Astrocyte (in vitro differentiated cells and primary cell): ENCODE results near the gene MGP. TPM values are rescaled to one million over a fixed set of nuclear protein-coding genes. Genes with fewer than 3 reads are reported as not detected.
A peak's percentile ranks its signal among the peaks of the same experiment; 100 is the strongest.

ENCODE experiments used
- DNase-seq: peaks from one replicate; pipeline ENCODE4 v3.0.0-alpha.2; 2010; ENCODE audit warnings: low read depth
- FAIRE-seq: peaks from 2 replicates; lab custom pipeline; 2011; peaks lifted over from hg19 to GRCh38; lab: Jason Lieb, UNC
- H2AFZ ChIP-seq: 2 replicates; pipeline ENCODE4 v1.6.0; 2012; ENCODE audit warnings: low read depth, low read length, inconsistent platforms
- H3K27ac ChIP-seq: 2 replicates; pipeline ENCODE4 v1.5.1; 2011; ENCODE audit warnings: low read depth, low read length, inconsistent platforms
- H3K27me3 ChIP-seq: 2 replicates; pipeline ENCODE4 v1.6.0; 2011; ENCODE audit warnings: low read length, inconsistent platforms; ENCODE audit not compliant: insufficient read depth
- H3K36me3 ChIP-seq: 2 replicates; pipeline ENCODE4 v1.5.1; 2011; ENCODE audit warnings: low read length, inconsistent platforms; ENCODE audit not compliant: insufficient read depth
- H3K4me1 ChIP-seq: 2 replicates; pipeline ENCODE4 v1.5.1; 2011; ENCODE audit warnings: low read length, inconsistent platforms; ENCODE audit not compliant: insufficient read depth
- H3K4me2 ChIP-seq: 2 replicates; pipeline ENCODE4 v1.6.0; 2012; ENCODE audit warnings: low read length, inconsistent platforms
- H3K4me3 ChIP-seq: 2 replicates; pipeline ENCODE4 v1.5.1; 2011; ENCODE audit warnings: low read depth, mild to moderate bottlenecking, low read length, inconsistent platforms; ENCODE audit not compliant: insufficient read depth
- H3K79me2 ChIP-seq: 2 replicates; pipeline ENCODE4 v1.6.0; 2012; ENCODE audit warnings: mild to moderate bottlenecking, low read length, inconsistent platforms; ENCODE audit not compliant: insufficient read depth
- H3K9ac ChIP-seq: 2 replicates; pipeline ENCODE4 v1.6.0; 2012; ENCODE audit warnings: mild to moderate bottlenecking, low read length, inconsistent platforms
- H3K9me3 ChIP-seq: 2 replicates; pipeline ENCODE4 v1.5.1; 2012; ENCODE audit warnings: low read depth, mild to moderate bottlenecking, low read length, inconsistent platforms; ENCODE audit not compliant: insufficient read depth
- H4K20me1 ChIP-seq: 2 replicates; pipeline ENCODE4 v1.6.0; 2012; ENCODE audit warnings: low read length, inconsistent platforms; ENCODE audit not compliant: insufficient read depth
- H3K27ac Mint-ChIP-seq: one replicate; pipeline ENCODE4 v1.8.0; 2021; ENCODE audit warnings: mild to moderate bottlenecking, mixed read lengths; ENCODE audit not compliant: unreplicated experiment
- H3K27me3 Mint-ChIP-seq: one replicate; pipeline ENCODE4 v1.8.0; 2021; ENCODE audit warnings: low read depth, mixed read lengths; ENCODE audit not compliant: unreplicated experiment
- H3K36me3 Mint-ChIP-seq: one replicate; pipeline ENCODE4 v1.8.0; 2021; ENCODE audit warnings: low read depth, mixed read lengths; ENCODE audit not compliant: unreplicated experiment
- H3K4me1 Mint-ChIP-seq: one replicate; pipeline ENCODE4 v1.8.0; 2021; ENCODE audit warnings: low read depth, mixed read lengths; ENCODE audit not compliant: unreplicated experiment
- H3K4me3 Mint-ChIP-seq: one replicate; pipeline ENCODE4 v1.8.0; 2021; ENCODE audit warnings: mild to moderate bottlenecking, moderate library complexity, mixed read lengths; ENCODE audit not compliant: unreplicated experiment
- H3K9me3 Mint-ChIP-seq: one replicate; pipeline ENCODE4 v1.8.0; 2021; ENCODE audit warnings: mild to moderate bottlenecking, mixed read lengths; ENCODE audit not compliant: unreplicated experiment
- EZH2 ChIP-seq: IDR thresholded peaks from 2 replicates; pipeline ENCODE4 v1.6.1; 2012; ENCODE audit warnings: mild to moderate bottlenecking, low read length, inconsistent platforms; ENCODE audit not compliant: insufficient read depth
- total RNA-seq: library from RNA; stranded (reverse); gene quantifications from 2 replicates; pipeline ENCODE4 v1.2.1, GENCODE V29; 2021
- TF ChIP-seq, protein P1 (sequence below): IDR thresholded peaks from 2 replicates; pipeline ENCODE4 v1.5.1; 2011; ENCODE audit warnings: low read depth, mild to moderate bottlenecking, inconsistent platforms, low read length, moderate library complexity; ENCODE audit not compliant: insufficient read depth

The MGP gene
- total RNA-seq, 1 donor from 2014 or later: not detected

DNA sequence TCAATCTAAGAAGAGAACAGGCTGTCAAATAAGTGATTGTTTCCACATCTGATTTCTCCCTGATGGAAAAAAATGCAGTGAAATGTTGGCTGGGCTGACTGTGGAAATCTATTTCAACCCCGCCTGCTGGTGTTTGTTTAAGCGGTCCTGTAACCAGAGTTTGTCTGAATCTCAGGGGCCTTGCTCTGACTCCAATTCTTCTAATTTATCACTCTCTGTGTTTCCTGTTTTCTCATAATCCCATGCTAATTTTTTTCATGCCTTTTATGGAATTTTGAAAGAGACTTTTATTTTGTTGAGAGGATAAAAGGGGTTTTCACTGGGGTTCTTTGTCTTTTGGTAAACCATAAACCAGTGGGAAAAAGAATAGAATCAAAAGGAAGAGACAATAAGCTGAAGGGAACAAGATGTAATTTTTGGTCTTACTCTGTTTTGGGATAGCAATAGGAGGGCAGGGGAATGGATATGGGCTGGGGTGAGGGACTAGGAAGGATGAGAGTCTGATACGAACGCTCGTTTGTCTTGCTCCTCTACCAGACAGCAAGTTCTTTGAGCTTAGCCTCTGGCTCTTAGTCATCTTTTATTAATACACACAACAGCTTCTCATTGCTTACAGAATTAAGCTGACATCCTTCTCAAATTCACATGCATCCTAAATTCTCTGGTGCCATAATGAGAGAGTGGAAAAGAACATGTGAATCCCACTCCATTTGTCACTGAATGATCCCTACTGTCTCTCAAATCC is 8.0 kb upstream of the MGP start:
- Mint-ChIP-seq H3K4me3 (no peak overlapping the region), H3K9me3 (no peaks in the 10 kb centered on the region), H3K27ac (no peak overlapping the region), H3K36me3 (no peaks in the 10 kb centered on the region), H3K27me3 (no peaks in the 10 kb centered on the region), H3K4me1 (peaks cover 8% of the 10 kb centered on the region)
- no peak for FAIRE-seq
- Histone ChIP-seq H3K4me1 (peaks cover 6% of the 10 kb centered on the region), H3K36me3 (no peaks in the 10 kb centered on the region), H3K27me3 (no peaks in the 10 kb centered on the region), H3K4me2 (no peak overlapping the region), H4K20me1 (no peaks in the 10 kb centered on the region), H3K9ac (no peak overlapping the region), H2AFZ (no peak overlapping the region), H3K27ac (no peak overlapping the region), H3K9me3 (no peaks in the 10 kb centered on the region), H3K79me2 (no peaks in the 10 kb centered on the region), H3K4me3 (no peak overlapping the region)
- TF ChIP-seq, protein P1, sequence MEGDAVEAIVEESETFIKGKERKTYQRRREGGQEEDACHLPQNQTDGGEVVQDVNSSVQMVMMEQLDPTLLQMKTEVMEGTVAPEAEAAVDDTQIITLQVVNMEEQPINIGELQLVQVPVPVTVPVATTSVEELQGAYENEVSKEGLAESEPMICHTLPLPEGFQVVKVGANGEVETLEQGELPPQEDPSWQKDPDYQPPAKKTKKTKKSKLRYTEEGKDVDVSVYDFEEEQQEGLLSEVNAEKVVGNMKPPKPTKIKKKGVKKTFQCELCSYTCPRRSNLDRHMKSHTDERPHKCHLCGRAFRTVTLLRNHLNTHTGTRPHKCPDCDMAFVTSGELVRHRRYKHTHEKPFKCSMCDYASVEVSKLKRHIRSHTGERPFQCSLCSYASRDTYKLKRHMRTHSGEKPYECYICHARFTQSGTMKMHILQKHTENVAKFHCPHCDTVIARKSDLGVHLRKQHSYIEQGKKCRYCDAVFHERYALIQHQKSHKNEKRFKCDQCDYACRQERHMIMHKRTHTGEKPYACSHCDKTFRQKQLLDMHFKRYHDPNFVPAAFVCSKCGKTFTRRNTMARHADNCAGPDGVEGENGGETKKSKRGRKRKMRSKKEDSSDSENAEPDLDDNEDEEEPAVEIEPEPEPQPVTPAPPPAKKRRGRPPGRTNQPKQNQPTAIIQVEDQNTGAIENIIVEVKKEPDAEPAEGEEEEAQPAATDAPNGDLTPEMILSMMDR: no peak
- no peak for TF ChIP-seq EZH2
- DNase-seq: peak; percentile 46

DNA sequence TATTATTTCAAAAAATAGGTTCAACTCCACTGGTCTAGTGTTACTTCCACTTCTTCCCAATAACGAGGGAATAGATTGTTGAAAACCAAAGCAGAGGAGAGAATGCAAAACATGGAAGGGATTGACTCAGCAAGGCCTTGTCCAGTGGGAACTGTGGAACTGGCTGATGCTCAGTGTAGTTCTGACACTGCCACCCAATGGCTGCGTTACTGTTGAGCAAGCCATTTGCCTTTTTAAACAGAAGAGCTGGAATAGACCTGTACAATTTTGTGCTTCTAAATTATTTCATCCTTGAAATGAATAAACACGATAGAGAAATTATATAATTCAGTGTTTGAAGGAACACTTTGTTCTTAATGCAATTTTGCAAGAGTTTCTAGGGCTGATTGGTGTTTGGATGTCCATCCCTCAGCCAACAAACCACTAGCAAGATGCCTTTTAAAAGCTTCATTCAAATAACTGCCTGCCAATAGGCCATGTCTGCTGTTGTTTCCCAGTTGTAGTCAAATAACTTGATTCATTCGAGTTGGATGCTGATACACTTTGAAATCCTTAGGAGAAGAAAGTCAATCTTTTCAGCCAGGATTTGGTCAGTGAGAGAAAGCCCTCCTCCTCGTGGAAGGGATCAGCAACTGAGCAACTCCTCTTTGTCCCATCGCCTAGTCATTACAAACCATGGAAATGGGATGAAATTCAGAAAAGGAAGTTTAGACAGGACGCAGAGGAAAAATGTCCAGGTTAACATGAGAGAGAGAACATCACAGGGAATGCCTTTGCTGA is 7.3 kb upstream of the MGP start:
- Mint-ChIP-seq H3K4me1 (peaks cover 8% of the 10 kb centered on the region), H3K27me3 (no peaks in the 10 kb centered on the region), H3K4me3 (no peak overlapping the region), H3K27ac (no peak overlapping the region), H3K9me3 (no peaks in the 10 kb centered on the region), H3K36me3 (no peaks in the 10 kb centered on the region)
- FAIRE-seq: no peak
- Histone ChIP-seq H3K4me3 (no peak overlapping the region), H3K9ac (no peak overlapping the region), H3K4me2 (no peak overlapping the region), H3K27ac (no peak overlapping the region), H3K79me2 (no peaks in the 10 kb centered on the region), H4K20me1 (no peaks in the 10 kb centered on the region), H2AFZ (no peak overlapping the region), H3K27me3 (no peaks in the 10 kb centered on the region), H3K4me1 (peaks cover 6% of the 10 kb centered on the region), H3K9me3 (no peaks in the 10 kb centered on the region), H3K36me3 (no peaks in the 10 kb centered on the region)
- no peak for TF ChIP-seq EZH2
- TF ChIP-seq, protein P1: no peak
- DNase-seq: no peak
